ENCODE results near the gene SCN3A.

Gene SCN3A

DNA sequence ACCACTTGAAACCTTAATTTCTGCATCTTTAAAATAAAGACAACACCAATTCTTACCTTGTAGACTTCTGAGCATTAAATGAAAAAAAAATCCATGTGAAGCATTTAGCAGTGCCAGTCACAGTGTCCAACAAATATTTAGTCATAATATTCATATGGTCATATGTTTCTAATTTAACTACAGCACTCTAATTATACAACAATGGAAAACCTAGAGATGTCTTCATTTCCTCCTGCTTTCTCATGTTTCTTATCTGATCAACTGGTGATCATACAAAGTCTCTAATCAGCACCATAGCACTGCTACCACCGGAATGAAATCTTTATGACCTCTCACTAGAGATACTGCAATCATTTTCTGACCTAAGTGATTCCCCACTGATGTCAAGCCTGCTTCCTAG, 10.2 kb upstream of the SCN3A start:
- no peak for DNase-seq (ENCODE audit: low read depth)
- H3K4me3 ChIP-seq (ENCODE audit: low read depth, low read length) = no peak overlapping the region
- TF ChIP-seq, protein P1, sequence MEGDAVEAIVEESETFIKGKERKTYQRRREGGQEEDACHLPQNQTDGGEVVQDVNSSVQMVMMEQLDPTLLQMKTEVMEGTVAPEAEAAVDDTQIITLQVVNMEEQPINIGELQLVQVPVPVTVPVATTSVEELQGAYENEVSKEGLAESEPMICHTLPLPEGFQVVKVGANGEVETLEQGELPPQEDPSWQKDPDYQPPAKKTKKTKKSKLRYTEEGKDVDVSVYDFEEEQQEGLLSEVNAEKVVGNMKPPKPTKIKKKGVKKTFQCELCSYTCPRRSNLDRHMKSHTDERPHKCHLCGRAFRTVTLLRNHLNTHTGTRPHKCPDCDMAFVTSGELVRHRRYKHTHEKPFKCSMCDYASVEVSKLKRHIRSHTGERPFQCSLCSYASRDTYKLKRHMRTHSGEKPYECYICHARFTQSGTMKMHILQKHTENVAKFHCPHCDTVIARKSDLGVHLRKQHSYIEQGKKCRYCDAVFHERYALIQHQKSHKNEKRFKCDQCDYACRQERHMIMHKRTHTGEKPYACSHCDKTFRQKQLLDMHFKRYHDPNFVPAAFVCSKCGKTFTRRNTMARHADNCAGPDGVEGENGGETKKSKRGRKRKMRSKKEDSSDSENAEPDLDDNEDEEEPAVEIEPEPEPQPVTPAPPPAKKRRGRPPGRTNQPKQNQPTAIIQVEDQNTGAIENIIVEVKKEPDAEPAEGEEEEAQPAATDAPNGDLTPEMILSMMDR (IDR thresholded peaks at IDR 0.05; ENCODE audit: insufficient read depth, low read depth, low read length, missing control alignments) = no peak

DNA sequence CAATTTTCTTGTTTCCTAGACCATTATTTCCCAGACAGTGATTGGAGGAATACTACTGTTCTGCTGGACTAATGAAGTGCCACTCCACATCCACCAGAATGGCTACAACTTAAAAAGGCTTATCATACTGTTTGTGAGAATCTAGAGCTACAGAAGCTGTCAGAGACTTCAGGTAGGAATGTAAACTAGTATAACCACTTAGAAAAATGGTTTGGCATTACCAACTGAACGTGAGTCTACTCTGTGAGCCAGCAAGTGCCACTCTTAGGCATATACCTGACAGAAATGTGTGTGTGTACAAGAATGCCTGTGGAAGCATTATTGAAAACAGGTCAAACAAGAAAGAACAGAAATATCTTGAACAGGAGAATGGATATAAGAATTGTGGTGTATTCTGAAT, 4.2 kb upstream of the SCN3A start:
- DNase-seq (ENCODE audit: low read depth) = no peak
- TF ChIP-seq, protein P1 (IDR thresholded peaks at IDR 0.05; ENCODE audit: insufficient read depth, low read depth, low read length, missing control alignments) = no peak
- no peak overlapping the region for H3K4me3 ChIP-seq (ENCODE audit: low read depth, low read length)

DNA sequence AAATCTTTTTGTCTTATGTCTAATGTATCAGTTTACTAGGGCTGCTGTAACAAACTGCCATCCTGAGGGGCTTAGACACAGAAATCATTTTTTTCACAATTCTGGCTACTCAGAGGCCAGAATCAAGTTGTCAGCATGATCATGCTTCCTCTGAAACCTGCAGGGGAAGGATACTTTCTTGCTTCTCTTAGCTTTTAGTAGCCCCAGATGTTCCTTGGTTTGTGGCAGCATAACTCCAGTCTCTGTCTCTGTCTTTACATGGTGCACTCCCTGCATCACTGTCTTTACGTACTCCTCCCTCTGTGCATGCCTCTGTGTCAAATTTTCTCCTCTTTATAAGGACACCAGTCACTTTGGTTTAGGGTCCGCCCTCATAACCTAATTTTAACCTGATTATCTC, 2.0 kb upstream of the SCN3A start:
- TF ChIP-seq, protein P1 (IDR thresholded peaks at IDR 0.05; ENCODE audit: insufficient read depth, low read depth, low read length, missing control alignments) = no peak
- DNase-seq (ENCODE audit: low read depth) = no peak
- no peak overlapping the region for H3K4me3 ChIP-seq (ENCODE audit: low read depth, low read length)

DNA sequence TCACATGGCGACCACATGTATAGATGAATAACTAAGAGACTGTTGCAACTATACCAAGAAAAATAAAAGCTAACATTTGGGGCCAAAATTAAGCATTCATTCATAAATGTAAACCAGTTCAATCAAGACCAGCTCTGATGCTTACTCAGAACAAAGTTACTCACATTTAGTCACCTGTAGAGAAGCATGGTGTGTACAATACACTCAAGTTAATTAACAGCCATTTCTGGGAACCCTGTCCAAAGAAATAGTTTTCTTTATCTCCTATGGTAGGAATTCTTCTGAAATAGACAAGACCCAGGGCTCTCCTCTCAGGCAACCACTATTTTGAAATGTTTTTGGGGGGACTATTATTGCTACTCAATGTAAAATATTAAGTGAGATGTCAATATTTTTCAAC, 1.6 kb downstream of the SCN3A start:
- peak overlapping the region; percentile 19; the same call in 1 of the 2 replicates for H3K4me3 ChIP-seq (ENCODE audit: low read depth, low read length)
- TF ChIP-seq, protein P1 (IDR thresholded peaks at IDR 0.05; ENCODE audit: insufficient read depth, low read depth, low read length, missing control alignments) = no peak
- no peak for DNase-seq (ENCODE audit: low read depth)

DNA sequence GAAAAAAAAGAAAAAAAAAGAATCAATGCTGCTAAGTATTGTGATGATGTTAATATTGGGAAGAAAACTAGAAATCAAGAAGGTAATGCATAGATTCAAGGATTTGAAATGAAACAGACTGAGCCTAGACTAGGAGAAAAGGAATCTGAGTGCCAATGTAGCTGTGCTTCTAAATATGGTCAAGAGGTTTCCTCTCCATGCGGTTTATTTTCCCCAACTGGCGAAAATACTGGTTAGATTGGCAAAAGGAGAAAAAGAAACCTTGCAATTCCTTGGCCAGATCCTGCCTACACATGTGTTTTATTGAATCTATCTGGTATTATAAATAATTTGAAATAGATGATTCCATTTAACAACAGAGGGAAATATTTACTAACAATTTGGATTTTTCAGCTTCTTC, 5.7 kb downstream of the SCN3A start:
- no peak for DNase-seq (ENCODE audit: low read depth)
- no peak overlapping the region for H3K4me3 ChIP-seq (ENCODE audit: low read depth, low read length)
- TF ChIP-seq, protein P1 (IDR thresholded peaks at IDR 0.05; ENCODE audit: insufficient read depth, low read depth, low read length, missing control alignments) = no peak

DNA sequence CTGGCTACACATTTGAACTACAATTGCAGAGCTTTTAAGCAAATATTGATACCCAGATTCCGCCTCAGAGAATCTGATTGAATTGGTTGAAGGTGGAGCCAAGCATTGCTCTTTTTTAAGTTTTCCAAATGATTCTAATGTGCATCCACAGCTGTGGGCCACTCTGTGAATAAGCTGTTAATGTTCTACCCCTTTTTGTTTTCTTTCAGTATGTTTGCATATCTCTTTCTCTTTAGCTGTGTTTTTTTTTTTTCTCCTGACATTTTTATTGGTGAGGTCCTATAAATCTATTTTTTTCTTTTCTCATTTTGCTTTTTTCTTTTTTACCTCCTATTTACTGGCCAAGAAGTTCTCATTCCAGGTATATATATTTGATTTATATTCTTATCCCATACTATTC, 6.5 kb downstream of the SCN3A start:
- no peak for DNase-seq (ENCODE audit: low read depth)
- TF ChIP-seq, protein P1 (IDR thresholded peaks at IDR 0.05; ENCODE audit: insufficient read depth, low read depth, low read length, missing control alignments) = no peak
- H3K4me3 ChIP-seq (ENCODE audit: low read depth, low read length) = no peak overlapping the region

DNA sequence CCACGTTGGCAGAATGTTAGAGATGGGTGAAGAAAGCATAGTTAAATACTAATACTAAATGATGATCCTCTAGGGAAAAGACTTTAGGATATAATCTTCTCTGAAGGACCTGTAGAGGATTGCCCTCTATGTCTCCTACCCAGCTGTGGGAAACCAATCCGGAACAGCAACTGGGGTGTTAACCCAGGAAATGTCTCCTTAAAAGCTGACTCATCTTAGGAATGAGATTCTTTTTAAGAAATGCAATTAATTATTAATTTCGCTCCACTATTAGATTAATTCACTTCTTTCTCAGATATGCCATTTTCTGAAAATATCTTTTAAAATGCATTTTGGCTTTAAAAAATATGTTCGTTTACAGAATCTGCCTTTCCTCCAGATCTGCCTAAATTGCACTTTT, 7.4 kb downstream of the SCN3A start:
- DNase-seq (ENCODE audit: low read depth) = no peak
- no peak overlapping the region for H3K4me3 ChIP-seq (ENCODE audit: low read depth, low read length)
- TF ChIP-seq, protein P1 (IDR thresholded peaks at IDR 0.05; ENCODE audit: insufficient read depth, low read depth, low read length, missing control alignments) = no peak
